H1 (cell line): Measurements from ENCODE around the gene ELP4. TPM values are rescaled to one million over a fixed set of nuclear protein-coding genes. Genes with fewer than 3 reads are reported as not detected.

Experiments
- CTCF ChIA-PET: fragments of 300-600 bp; sonication (Branson Sonifier 250); formaldehyde crosslinking; loops from one replicate; lab custom pipeline; 2021; ENCODE audit not compliant: partially characterized antibody; lab: Charles Lee
- POLR2A ChIA-PET: fragments of 300-600 bp; sonication (Branson Sonifier 250); formaldehyde crosslinking; loops from one replicate; lab custom pipeline; 2021; ENCODE audit warnings: inconsistent platforms; ENCODE audit not compliant: partially characterized antibody; lab: Charles Lee
- DNase-seq, 2 experiments: peaks; one replicate each; pipeline versions ENCODE4 v3.0.0 to v3.0.0-alpha.2; 2010 to 2022; ENCODE audit warnings: low spot score in 2 of 2, low read depth in 1 of 2, mixed read lengths in 1 of 2
- FAIRE-seq: peaks from 2 replicates; lab custom pipeline; 2011; peaks lifted over from hg19 to GRCh38; lab: Jason Lieb, UNC
- H2AFZ ChIP-seq: 2 replicates; pipeline ENCODE4 v1.8.1; 2012; ENCODE audit warnings: low read length, inconsistent platforms
- H2AK5ac ChIP-seq: 2 replicates; pipeline ENCODE4 v1.6.1; 2013; ENCODE audit warnings: low read depth, low read length
- H2BK120ac ChIP-seq: replicated peaks from 2 replicates; pipeline ENCODE3; 2013; ENCODE audit warnings: low read depth, low read length, inconsistent platforms
- H2BK12ac ChIP-seq: 2 replicates; pipeline ENCODE4 v1.6.1; 2013; ENCODE audit warnings: low read depth, low read length
- H2BK15ac ChIP-seq: 2 replicates; pipeline ENCODE4 v1.6.1; 2013; ENCODE audit warnings: low read length
- H2BK20ac ChIP-seq: 2 replicates; pipeline ENCODE4 v1.6.1; 2013; ENCODE audit warnings: low read length
- H2BK5ac ChIP-seq: 2 replicates; pipeline ENCODE4 v1.6.1; 2013; ENCODE audit warnings: low read depth, low read length
- H3K14ac ChIP-seq: 2 replicates; pipeline ENCODE4 v1.6.1; 2013; ENCODE audit warnings: inconsistent platforms; ENCODE audit not compliant: insufficient read length
- H3K18ac ChIP-seq: 2 replicates; pipeline ENCODE4 v1.6.1; 2013; ENCODE audit warnings: low read length; ENCODE audit errors: extremely low read depth
- H3K23ac ChIP-seq: 2 replicates; pipeline ENCODE4 v1.6.1; 2013; ENCODE audit warnings: inconsistent platforms; ENCODE audit not compliant: insufficient read length
- H3K23me2 ChIP-seq: 2 replicates; pipeline ENCODE4 v1.6.1; 2013; ENCODE audit warnings: low read depth, low read length
- H3K27ac ChIP-seq: 2 replicates; pipeline ENCODE4 v1.6.1; 2011; ENCODE audit warnings: low read depth, low read length, inconsistent platforms
- H3K27me3 ChIP-seq, 4 experiments: replicated peaks in 1 of 4; 1 replicate in 1 of 4; 2 replicates in 3 of 4; pipeline versions ENCODE4 v1.6.1 to v1.8.1; 2011 to 2013; ENCODE audit warnings: low read length in 3 of 4, mild to moderate bottlenecking in 3 of 4, inconsistent platforms in 2 of 4, mixed read lengths in 2 of 4, moderate library complexity in 1 of 4; ENCODE audit not compliant: control insufficient read depth in 3 of 4, insufficient read depth in 3 of 4; ENCODE audit errors: extremely low read depth in 1 of 4
- H3K36me3 ChIP-seq, 4 experiments: 2 replicates each; pipeline versions ENCODE4 v1.6.1 to v1.8.1; 2011 to 2013; ENCODE audit warnings: mild to moderate bottlenecking in 4 of 4, low read length in 3 of 4, moderate library complexity in 2 of 4, control low read depth in 1 of 4, inconsistent platforms in 1 of 4; ENCODE audit not compliant: insufficient read depth in 4 of 4, control insufficient read depth in 2 of 4
- H3K4ac ChIP-seq: replicated peaks from 2 replicates; pipeline ENCODE3; 2013; ENCODE audit warnings: low read length, low read depth, mixed read lengths, inconsistent platforms; ENCODE audit not compliant: insufficient read length
- H3K4me1 ChIP-seq, 4 experiments: replicated peaks in 1 of 4; 1 replicate in 1 of 4; 2 replicates in 3 of 4; pipeline versions ENCODE4 v1.6.1 to v1.8.1; 2011 to 2013; ENCODE audit warnings: low read length in 3 of 4, inconsistent platforms in 2 of 4, mixed read lengths in 1 of 4; ENCODE audit not compliant: insufficient read depth in 4 of 4, control insufficient read depth in 3 of 4
- H3K4me2 ChIP-seq, 2 experiments: 2 replicates each; pipeline versions ENCODE4 v1.6.1 to v1.8.1; 2011 to 2013; ENCODE audit warnings: low read depth in 2 of 2, low read length in 2 of 2, control low read depth in 1 of 2, inconsistent platforms in 1 of 2, mild to moderate bottlenecking in 1 of 2; ENCODE audit not compliant: insufficient read depth in 1 of 2
- H3K4me3 ChIP-seq, 4 experiments: fragments of 200-600, 300-600 bp in 1 of 4; sonication (generic), shearing (Covaris generic), sonication (Bioruptor Twin) in 1 of 4; 2 replicates each; pipeline versions ENCODE4 v1.5.1 to v1.8.1; 2011 to 2016; ENCODE audit warnings: low read length in 4 of 4, low read depth in 3 of 4, control low read depth in 2 of 4, inconsistent platforms in 2 of 4, mild to moderate bottlenecking in 2 of 4, mixed read lengths in 1 of 4, moderate library complexity in 1 of 4; ENCODE audit not compliant: insufficient read depth in 2 of 4; ENCODE audit errors: extremely low read depth in 1 of 4
- H3K56ac ChIP-seq: replicated peaks from 2 replicates; pipeline ENCODE3; 2013; ENCODE audit warnings: low read depth, mild to moderate bottlenecking, mixed read lengths, low read length, inconsistent platforms; ENCODE audit not compliant: insufficient read length
- H3K79me1 ChIP-seq: 2 replicates; pipeline ENCODE4 v1.6.1; 2013; ENCODE audit warnings: low read depth, low read length, control low read depth
- H3K79me2 ChIP-seq, 2 experiments: 2 replicates each; pipeline versions ENCODE4 v1.6.1 to v1.8.1; 2012 to 2013; ENCODE audit warnings: low read length in 2 of 2, mild to moderate bottlenecking in 2 of 2, inconsistent platforms in 1 of 2; ENCODE audit not compliant: insufficient read depth in 2 of 2, control insufficient read depth in 1 of 2
- H3K9ac ChIP-seq, 4 experiments: replicated peaks in 1 of 4; 1 replicate in 1 of 4; 2 replicates in 3 of 4; pipeline versions ENCODE4 v1.6.1 to v1.8.1; 2011 to 2013; ENCODE audit warnings: low read depth in 3 of 4, low read length in 3 of 4, control low read depth in 2 of 4, mild to moderate bottlenecking in 2 of 4, moderate library complexity in 2 of 4, inconsistent platforms in 1 of 4; ENCODE audit errors: extremely low read depth in 1 of 4
- H3K9me3 ChIP-seq, 2 experiments: 2 replicates each; pipeline versions ENCODE4 v1.6.1 to v1.8.1; 2012 to 2013; ENCODE audit warnings: mild to moderate bottlenecking in 2 of 2, moderate library complexity in 2 of 2, control low read depth in 1 of 2, inconsistent platforms in 1 of 2, low read depth in 1 of 2, low read length in 1 of 2, mixed read lengths in 1 of 2; ENCODE audit not compliant: insufficient read depth in 2 of 2
- H4K20me1 ChIP-seq, 2 experiments: replicated peaks in 1 of 2; 2 replicates each; pipeline versions ENCODE3 to v1.8.1; 2011 to 2013; ENCODE audit warnings: inconsistent platforms in 2 of 2, low read length in 2 of 2, mild to moderate bottlenecking in 1 of 2; ENCODE audit not compliant: insufficient read depth in 2 of 2, control insufficient read depth in 1 of 2
- H4K5ac ChIP-seq: 2 replicates; pipeline ENCODE4 v1.6.1; 2013; ENCODE audit warnings: low read length, low read depth, mixed read lengths, inconsistent platforms; ENCODE audit not compliant: insufficient read length
- H4K8ac ChIP-seq: 2 replicates; pipeline ENCODE4 v1.8.0; 2013; ENCODE audit warnings: mild to moderate bottlenecking, moderate library complexity, low read length, inconsistent platforms; ENCODE audit not compliant: insufficient read depth; ENCODE audit errors: extremely low read depth
- H4K91ac ChIP-seq: replicated peaks from 2 replicates; pipeline ENCODE3; 2013; ENCODE audit warnings: low read length, mixed read lengths, inconsistent platforms; ENCODE audit not compliant: insufficient read length
- CBX8 ChIP-seq: fragments of 300-800, 300-1000 bp; sonication (generic); IDR thresholded peaks from 2 replicates; pipeline ENCODE4 v1.7.1; 2016; ENCODE audit warnings: low read depth, low read length, borderline replicate concordance
- EZH2 ChIP-seq: fragments of 200-600 bp; sonication (generic); IDR thresholded peaks from 2 replicates; pipeline ENCODE4 v1.7.1; 2012; ENCODE audit warnings: low read depth, mild to moderate bottlenecking, moderate library complexity, low read length, inconsistent platforms; ENCODE audit not compliant: severe bottlenecking
- NANOG ChIP-seq: IDR thresholded peaks from 2 replicates; pipeline ENCODE4 v1.6.1; 2011; ENCODE audit warnings: low read length, low read depth, mild to moderate bottlenecking, inconsistent platforms; ENCODE audit not compliant: insufficient read depth, poor library complexity, severe bottlenecking
- RNF2 ChIP-seq: fragments of 200-900, 300-1000 bp; sonication (generic); IDR thresholded peaks from 2 replicates; pipeline ENCODE4 v1.7.1; 2016; ENCODE audit warnings: borderline replicate concordance, low read depth, mild to moderate bottlenecking, antibody characterized with exemption, low read length; ENCODE audit not compliant: poor library complexity, severe bottlenecking; ENCODE audit errors: missing control alignments
- WGBS, 2 experiments: shearing (Covaris generic) in 1 of 2; methylation state at CpG; one replicate each; pipeline versions ENCODE4 v1.1.6 to v1.1.7; 2013 to 2015; ENCODE audit warnings: low lambda C conversion rate in 2 of 2, mixed read lengths in 2 of 2, inconsistent platforms in 1 of 2, low coverage in 1 of 2, missing lambda C conversion rate in 1 of 2; ENCODE audit not compliant: insufficient replicate concordance in 2 of 2, insufficient coverage in 1 of 2, insufficient read length in 1 of 2; ENCODE audit errors: extremely low coverage in 1 of 2, missing lambda C conversion rate in 1 of 2; 5-methylcytosine and 5-hydroxymethylcytosine counted together
- polyA plus RNA-seq, 7 experiments: library from polyadenylated mRNA; depleted of rRNA in 3 of 7; stranded (reverse) in 5 of 7; unstranded in 2 of 7; fragments of >200 nt in 5 of 7; fragments of 200-250 nt in 2 of 7; gene quantifications; 1 replicate in 5 of 7; 2 replicates in 1 of 7; 4 replicates in 1 of 7; pipeline versions ENCODE4 v1.2.1 to v1.2.3, GENCODE V29; 2011 to 2013; ENCODE audit warnings: missing spikeins in 2 of 7, mixed read lengths in 2 of 7
- total RNA-seq: library from RNA; stranded (reverse); fragmentation: NEBNext Ultra II Directional; extraction: Animal tissue kit (Norgen Biotek cat#: 25700); gene quantifications from 2 replicates; pipeline ENCODE4 v1.2.1, GENCODE V29; 2021

The ELP4 gene
- total and polyA plus RNA-seq, 2 of the 8 experiments (the other 6 are each of a cell fraction or from before 2014, with no cell fraction given) = 14.0 to 18.6 TPM

GRCh38 chr11:31807799-31808667 lies 298.5 kb downstream of the ELP4 start:
- Histone ChIP-seq H4K5ac (no peak overlapping the region), H2BK12ac (no peak overlapping the region), H3K4ac (no peak overlapping the region), H2AFZ (no peak overlapping the region), H2BK120ac (no peak overlapping the region), H2BK15ac (no peak overlapping the region), H3K4me2 (peak overlapping the region; percentile 39 to 56), H3K14ac (no peak overlapping the region), H2BK20ac (peak overlapping the region; percentile 67; the same call in 1 of the 2 replicates), H2BK5ac (no peak overlapping the region; the same call in 1 of the 2 replicates), H2AK5ac (no peak overlapping the region), H3K56ac (no peak overlapping the region), H4K8ac (no peak overlapping the region), H3K4me3 (peak overlapping the region in 2 of 4 experiments; percentile 2 to 39; a peak in 4 of 8 replicates), H3K18ac (no peak overlapping the region), H3K9ac (no peak overlapping the region), H3K4me1 (peaks cover 27 to 49% (median 36%) of the 10 kb centered on the region in 4 experiments), H3K23ac (no peak overlapping the region), H3K9me3 (no peaks in the 10 kb centered on the region), H3K79me1 (no peaks in the 10 kb centered on the region), H4K20me1 (peaks cover 2 to 19% of the 10 kb centered on the region in 2 experiments), H3K36me3 (no peaks in the 10 kb centered on the region), H3K79me2 (no peaks in the 10 kb centered on the region), H3K23me2 (peaks cover 3% of the 10 kb centered on the region; the same call in 1 of the 2 replicates), H3K27ac (no peak overlapping the region), H4K91ac (no peak overlapping the region), H3K27me3 (peaks cover 85 to 99% (median 96%) of the 10 kb centered on the region in 4 experiments)
- ChIA-PET CTCF (interaction anchor here (0.7 to 7.2 kb wide), 13 partner anchors 9 to 201 kb away, joined by 3 to 88 read pairs (median 5); no protein-coding TSS in a partner anchor), POLR2A (interaction anchor here (0.7 to 3.4 kb wide), 7 partner anchors 10 to 252 kb away, joined by 3 to 16 read pairs (median 6); no protein-coding TSS in a partner anchor)
- WGBS, 2 experiments = 5% methylated on average over 9 of the region's 9 CpGs; no CpG with 5 or more reads in 1 of the 2 experiments
- peak; percentile 17; the same call in 1 of the 2 replicates for TF ChIP-seq CBX8
- TF ChIP-seq RNF2 = peak; percentile 50
- TF ChIP-seq EZH2 = peak; percentile 1
- no peak for TF ChIP-seq NANOG
- DNase-seq = peak in 1 of 2 experiments; percentile 50
- peak; percentile 45 for FAIRE-seq
